Inflammatory macrophage (primary cell): Measurements from ENCODE around the gene ZDHHC11B.
"Not testable (repeated sequence)": the region's sequence is repeated elsewhere in the genome, so short reads cannot be mapped to it uniquely, and the experiment has no call there.

Source experiments
- DNase-seq, 2 donors: peaks; one replicate each; pipeline ENCODE4 v3.0.0-alpha.2; 2020 to 2022

Gene ZDHHC11B

GRCh38 chr5:751992-752391 lies 32.5 kb downstream of the ZDHHC11B start:
- DNase-seq, result not testable (repeated sequence)

DNA sequence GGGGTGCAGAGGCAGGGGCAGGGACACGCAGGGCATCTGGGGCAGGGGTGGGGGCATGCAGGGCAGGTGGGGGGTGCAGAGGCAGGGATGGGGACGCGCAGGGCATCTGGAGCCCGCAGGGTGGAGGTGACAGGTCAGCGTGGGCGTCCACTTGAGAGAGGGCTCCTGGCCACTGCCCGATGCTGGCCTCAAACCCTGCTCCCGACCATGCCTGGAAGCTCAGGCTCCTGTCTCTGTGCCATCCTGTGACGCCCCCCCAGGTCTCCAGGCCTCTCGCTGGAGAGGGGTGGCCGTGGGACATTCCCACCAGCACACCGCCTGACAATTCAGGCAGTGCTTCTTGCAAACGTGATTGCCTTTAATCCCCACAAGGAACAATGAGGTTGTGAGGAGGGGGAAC lies 33.0 kb downstream of the ZDHHC11B start:
- no peak for DNase-seq

DNA sequence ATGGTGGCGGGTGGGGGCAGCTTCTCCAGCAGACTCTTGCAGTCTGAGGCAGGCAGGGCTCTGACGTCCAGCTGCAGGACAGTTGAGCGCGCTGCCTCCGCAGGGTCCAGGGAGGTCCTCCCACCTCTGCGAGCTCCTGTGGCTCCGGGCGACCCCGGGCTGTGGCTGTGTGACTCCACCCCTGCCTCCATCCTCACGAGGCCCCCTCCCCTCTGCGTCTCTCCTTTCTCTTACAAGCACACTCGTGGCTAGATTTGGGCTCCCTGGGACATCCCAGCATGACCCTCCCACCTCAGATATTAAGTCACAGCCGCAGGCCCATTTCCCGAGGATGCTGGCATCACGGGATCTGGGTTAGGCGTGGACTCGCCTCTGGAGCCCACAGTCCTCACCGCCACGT lies 34.3 kb downstream of the ZDHHC11B start:
- not testable (repeated sequence) for DNase-seq

GRCh38 chr5:749101-749670 lies 35.3 kb downstream of the ZDHHC11B start:
- DNase-seq, result no peak

DNA sequence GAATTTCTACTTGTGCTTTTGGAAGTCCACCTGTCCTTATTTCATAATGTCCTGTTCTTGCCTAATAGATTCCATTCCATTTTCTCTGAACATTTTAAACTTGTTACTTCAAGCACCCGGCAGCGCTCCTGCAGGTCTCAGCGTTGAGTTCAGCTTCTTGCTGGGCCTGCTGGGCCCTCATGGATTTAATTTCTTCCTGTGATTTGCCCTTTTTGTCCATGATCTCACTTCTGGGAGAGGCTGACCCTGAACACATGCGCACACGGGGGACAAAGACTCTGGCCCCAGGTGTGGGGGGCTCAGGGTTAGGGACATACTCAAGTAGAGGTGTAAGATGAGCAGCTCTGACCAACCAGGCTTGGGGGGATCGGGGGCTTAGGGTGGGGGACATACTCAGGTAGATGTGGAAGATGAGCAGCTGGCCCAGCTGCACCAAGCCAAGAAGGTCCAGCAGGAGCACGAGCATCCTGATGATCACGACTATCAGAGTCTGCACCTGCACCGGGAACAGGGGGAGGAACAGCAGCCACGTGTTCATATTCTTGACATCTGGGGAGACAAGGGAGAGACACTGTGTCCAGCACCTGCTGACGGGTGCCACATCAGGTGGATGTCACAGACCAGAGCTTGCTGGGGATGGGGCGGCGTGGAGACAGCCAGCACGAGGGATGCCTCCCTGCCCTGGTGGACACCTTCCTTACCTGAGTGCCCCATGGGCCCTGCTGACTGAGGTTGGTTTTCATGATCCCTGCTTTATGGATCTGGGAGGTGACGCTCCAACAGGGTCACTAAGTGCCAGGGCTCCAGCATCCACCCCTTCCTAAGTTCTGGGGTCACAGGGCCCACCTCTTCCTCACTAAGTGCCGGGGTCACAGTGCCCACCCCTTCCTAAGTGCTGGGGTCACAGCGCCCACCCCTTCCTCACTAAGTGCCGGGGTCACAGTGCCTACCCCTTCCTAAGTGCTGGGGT lies 36.2 kb downstream of the ZDHHC11B start:
- DNase-seq, result not testable (repeated sequence)

DNA sequence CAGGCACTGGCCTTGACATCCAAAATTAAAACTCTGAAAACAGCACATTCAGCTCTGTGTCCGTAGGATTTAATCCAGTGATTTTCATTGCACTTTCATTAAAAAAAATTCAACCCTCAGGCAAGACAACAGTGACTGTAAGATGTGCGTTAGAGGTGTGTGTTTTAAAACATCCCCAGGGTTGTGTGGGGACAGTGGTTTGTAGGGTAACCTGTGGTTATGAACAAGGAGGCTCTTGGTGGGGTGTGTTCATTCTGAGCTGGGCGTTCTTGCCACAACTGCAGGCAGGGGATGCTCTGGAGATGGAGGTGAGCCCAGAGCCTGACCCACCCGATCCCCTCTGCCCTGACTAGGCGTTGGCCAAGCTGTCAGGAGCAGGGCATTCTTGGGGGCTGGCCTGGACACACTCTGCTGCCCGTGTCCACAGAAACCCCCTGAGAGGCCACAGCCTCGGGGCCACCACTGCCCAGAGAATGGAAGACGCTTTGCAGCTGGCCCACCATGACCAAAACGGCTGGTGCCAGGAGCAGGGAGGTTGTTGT lies 37.2 kb downstream of the ZDHHC11B start:
- DNase-seq, result not testable (repeated sequence)

GRCh38 chr5:746258-746761 lies 38.2 kb downstream of the ZDHHC11B start:
- DNase-seq, result no peak

DNA sequence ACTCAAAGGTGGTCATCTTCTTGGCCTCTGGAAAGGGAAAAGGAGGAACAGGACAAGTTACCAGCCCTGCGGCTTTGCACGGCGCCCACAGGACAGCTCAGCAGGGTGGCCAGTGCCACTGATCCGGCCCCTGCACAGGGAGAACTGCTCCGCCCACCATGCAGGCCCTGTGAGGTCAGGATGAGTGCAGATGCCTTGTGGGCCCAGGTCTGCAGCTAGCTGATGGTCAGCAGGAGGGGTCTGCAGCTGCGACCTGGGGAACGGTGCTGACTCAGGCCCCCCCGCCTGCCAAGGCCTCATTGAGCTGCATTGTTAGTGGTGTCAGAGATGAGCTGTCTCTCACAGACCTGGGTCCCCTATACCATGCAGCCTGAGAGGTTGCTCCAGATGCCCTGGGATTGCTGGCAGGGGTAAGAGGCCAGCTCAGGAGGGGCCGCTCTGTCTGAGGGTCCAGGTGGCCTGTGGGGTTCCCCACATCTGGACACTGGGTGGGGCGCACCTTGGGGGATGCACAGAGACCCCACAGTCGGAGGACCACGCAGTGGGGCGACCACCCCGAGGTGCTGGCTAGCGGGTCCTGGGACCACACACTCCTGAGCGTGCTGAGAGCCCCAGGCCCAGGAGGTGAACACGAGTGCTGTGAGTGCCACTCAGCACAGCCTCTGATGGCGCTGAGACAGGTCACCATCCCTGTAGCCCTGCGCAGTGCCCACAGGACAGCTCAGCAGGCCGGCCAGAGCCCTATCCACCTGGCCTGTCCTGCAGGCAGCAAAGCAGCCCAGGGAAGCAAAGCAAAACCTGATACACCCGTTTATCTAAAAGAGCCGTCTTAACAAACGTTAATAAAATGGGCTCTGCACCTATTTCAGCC lies 39.0 kb downstream of the ZDHHC11B start:
- DNase-seq, result not testable (repeated sequence)

GRCh38 chr5:743696-744404 lies 40.7 kb downstream of the ZDHHC11B start:
- DNase-seq, result not testable (repeated sequence)

GRCh38 chr5:742276-742675 lies 42.3 kb downstream of the ZDHHC11B start:
- not testable (repeated sequence) for DNase-seq

GRCh38 chr5:734145-734544 lies 50.4 kb downstream of the ZDHHC11B start:
- not testable (repeated sequence) for DNase-seq

DNA sequence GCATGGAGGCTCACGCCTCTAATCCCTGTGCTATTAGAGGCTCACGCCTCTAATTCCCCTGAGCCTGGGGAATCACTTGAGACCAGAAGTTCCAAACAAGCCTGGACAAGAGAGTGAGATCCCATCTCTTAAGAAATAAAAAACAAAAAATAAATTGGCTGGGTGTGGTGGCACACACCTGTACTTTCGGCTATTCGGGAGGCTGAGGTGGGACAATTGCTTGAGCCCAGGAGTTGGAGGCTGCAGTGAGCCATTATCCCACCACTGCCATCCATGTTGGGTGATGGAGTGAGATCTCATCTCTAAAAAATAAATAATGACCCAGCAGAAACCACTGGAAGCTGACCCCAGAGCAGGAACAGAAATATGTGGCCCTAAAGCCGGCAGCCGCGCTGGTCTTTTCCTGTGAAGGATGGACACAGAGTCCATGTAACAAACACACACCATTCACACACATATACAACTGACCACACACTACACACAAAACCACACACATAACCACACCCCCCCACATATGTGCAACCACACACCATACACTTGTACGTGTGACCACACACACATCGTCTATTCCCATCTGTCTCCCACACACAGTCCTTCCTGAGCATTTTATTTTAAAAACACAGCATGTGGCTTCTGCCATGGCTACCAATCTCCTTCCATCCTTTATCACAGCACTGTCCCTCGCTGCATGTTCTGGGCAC lies 51.6 kb downstream of the ZDHHC11B start:
- DNase-seq, result not testable (repeated sequence)

DNA sequence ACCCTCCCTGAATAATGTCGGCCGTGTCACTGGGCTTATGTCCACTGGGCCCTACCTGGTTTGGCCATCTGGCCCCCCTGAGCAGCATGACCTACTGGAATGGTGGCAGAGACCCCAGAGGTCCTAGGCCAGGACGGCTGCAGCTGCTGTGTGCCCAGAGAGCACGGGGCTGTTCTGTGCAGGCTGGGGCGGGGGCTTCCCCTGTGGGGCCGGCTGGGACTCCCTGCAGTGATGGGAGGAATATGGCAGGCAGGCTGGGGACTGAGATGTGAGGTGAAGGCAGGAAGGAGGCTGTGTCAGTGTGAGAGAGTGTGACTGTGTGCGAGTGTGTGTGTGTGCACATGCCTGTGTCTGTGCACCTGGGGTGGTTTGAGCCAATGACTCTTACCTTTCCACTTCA lies 55.3 kb downstream of the ZDHHC11B start:
- not testable (repeated sequence) for DNase-seq

- DNase-seq, result not testable (repeated sequence)
Measured at GRCh38 chr5:727087-727486, 57.4 kb downstream of the ZDHHC11B start.

GRCh38 chr5:723865-724264 lies 60.7 kb downstream of the ZDHHC11B start:
- not testable (repeated sequence) for DNase-seq

DNA sequence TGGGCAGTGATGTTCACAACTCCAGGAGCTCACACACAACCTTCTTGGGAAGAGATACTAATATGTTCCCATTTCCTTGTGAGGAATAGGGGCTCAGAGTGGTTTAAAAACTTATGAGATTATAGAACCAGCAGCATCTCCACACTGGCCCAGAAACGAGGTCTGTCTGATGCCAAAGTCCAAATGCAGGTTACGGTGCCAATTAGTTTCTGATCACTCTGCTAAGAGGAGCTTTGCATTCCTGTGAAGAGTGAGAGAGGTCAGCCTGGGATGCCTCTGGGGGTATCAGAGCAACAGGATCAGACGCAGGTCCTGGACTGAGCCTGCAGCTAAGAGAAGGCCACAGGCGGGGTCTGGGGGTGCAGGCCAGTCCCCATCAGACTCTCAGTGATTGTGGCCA lies 61.2 kb downstream of the ZDHHC11B start:
- DNase-seq, result not testable (repeated sequence)

GRCh38 chr5:719379-719778 lies 65.2 kb downstream of the ZDHHC11B start:
- not testable (repeated sequence) for DNase-seq

GRCh38 chr5:717143-717542 lies 67.4 kb downstream of the ZDHHC11B start:
- no peak for DNase-seq

DNA sequence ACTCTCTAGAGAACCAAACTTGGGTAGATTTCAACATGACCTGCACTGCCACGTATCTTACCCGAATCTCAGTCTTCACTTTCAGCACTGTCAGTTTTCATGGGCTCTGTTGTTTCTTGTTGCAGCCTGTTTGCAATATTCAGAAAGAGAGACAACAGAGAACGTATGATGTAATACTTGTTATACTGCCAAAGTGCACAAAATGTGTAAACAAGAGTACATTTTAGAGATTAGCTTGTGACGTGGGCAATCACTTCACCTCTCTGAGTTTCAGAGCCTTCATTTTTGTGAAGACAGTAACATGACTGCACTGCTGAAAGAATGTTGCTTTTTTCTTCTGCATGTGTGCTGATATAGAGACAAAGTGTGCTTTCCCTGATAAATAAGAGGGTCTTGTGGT lies 67.8 kb downstream of the ZDHHC11B start:
- DNase-seq, result not testable (repeated sequence)

- DNase-seq, result not testable (repeated sequence)
Measured at GRCh38 chr5:715636-716035, 68.9 kb downstream of the ZDHHC11B start.
